Activated CD4-positive, alpha-beta T cell treated with anti-CD3 and anti-CD28 coated beads, Interleukin-2, amount 50 U/mL, for 16 hours (primary cell): ENCODE results near the gene YTHDF2.
A peak's percentile ranks its signal among the peaks of the same experiment; 100 is the strongest.

ENCODE experiments used
- DNase-seq: peaks from one replicate; pipeline ENCODE4 v3.0.0-alpha.2; 2020

YTHDF2 gene

GRCh38 chr1:28803662-28804061 lies 66.9 kb downstream of the YTHDF2 start:
- no peak for DNase-seq

GRCh38 chr1:28804071-28804470 lies 67.3 kb downstream of the YTHDF2 start:
- DNase-seq, result no peak

- no peak for DNase-seq
These were observed 70.3 kb downstream of the YTHDF2 start for GRCh38 chr1:28807046-28807445.

GRCh38 chr1:28807986-28808385 lies 71.2 kb downstream of the YTHDF2 start:
- no peak for DNase-seq

- no peak for DNase-seq
These were observed 74.6 kb downstream of the YTHDF2 start for GRCh38 chr1:28811369-28811765.

GRCh38 chr1:28811766-28812668 lies 75.3 kb downstream of the YTHDF2 start, which contains the start of gene OPRD1:
TSS of gene OPRD1 (plus strand) at chr1:28812170. CDS start at chr1:28812384, 214 bp downstream.
- no peak for DNase-seq

GRCh38 chr1:28812669-28813468 lies 76.1 kb downstream of the YTHDF2 start:
- DNase-seq, result no peak

- DNase-seq, result no peak
These were observed 77.3 kb downstream of the YTHDF2 start for GRCh38 chr1:28813931-28814465.

GRCh38 chr1:28815533-28816185 lies 78.9 kb downstream of the YTHDF2 start:
- DNase-seq, result peak; percentile 3

GRCh38 chr1:28817133-28817532 lies 80.4 kb downstream of the YTHDF2 start:
- DNase-seq, result no peak

- DNase-seq, result no peak
These were observed 82.3 kb downstream of the YTHDF2 start for GRCh38 chr1:28819020-28819419.
